Measurements from ENCODE around the gene SOX4. TPM values are rescaled to one million over a fixed set of nuclear protein-coding genes. Genes with fewer than 3 reads are reported as not detected.

The SOX4 gene
- total RNA-seq, 1 donor from 2014 or later: 19.6 TPM

DNA sequence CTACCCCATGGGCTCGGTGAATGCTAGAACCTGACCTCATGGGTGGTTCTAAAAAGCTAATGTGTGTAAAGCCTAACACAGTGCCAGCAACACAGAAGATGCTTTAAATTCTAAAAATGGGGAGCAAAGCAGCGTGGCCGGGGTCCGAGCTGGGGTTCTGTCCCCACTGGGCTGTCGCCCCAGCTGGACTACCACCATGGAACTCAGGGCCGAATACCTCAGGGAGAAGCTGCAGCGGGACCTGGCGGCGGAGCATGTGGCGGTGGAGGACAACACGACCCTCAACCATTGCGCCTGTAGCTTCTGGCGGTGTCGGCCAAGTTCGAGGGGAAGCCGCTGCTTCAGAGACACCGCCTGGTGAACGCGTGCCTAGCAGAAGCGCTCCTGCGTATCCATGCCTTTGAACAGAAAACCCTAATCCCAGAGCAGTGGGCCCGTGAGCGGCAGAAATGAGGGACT lies 8.4 kb downstream of the SOX4 start:
- no peak for DNase-seq
- no peak overlapping the region for H3K4me3 ChIP-seq

DNA sequence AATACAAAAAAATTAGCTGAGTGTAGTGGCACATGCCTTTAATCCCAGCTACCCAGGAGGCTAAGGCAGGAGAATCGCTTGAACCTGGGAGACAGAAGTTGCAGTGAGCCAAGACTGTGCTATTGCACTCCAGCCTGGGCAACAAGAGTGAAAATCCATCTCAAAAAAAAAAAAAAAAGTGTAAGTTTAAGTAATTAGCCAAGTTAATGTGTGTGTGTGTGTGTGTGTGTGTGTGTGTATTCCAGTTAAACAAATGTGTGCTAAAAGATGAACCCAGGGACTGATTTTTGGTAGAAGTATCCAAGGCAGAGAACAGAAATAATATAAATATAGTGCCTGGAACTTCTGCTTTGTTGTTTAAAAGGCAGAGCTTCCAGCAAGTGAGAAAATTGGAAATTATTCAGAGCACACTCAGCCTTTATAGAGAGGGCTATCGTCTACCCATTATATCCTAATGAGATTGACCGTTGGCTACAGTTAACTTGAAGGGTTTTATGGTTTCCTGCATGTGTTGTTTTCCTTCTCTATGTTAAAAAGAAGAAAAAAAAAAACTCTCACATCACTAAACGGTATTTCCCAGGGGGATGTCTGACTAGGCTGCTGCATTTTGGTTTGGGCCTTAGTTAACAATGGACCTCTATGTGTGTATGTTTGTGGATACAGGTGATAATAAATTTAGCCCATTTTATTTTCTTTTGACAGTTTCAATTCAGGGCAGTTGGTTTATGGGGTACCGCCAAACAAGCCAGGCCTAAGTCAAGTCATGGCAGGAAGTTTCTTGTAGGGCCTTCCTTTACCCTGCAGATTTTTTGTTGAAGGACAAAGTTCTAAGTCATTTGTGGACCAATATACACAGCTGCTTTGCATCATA lies 9.8 kb downstream of the SOX4 start:
- intact Hi-C loops (cut with DNase I): no loop called here
- no peak overlapping the region for H3K27ac ChIP-seq
- ATAC-seq (no peak), DNase-seq (no peak)
- H3K4me3 ChIP-seq: no peak overlapping the region
- H3K27me3 ChIP-seq (ENCODE audit: low read depth): no peaks in the 10 kb centered on the region
- H3K36me3 ChIP-seq: no peaks in the 10 kb centered on the region
- TF ChIP-seq, protein P1, sequence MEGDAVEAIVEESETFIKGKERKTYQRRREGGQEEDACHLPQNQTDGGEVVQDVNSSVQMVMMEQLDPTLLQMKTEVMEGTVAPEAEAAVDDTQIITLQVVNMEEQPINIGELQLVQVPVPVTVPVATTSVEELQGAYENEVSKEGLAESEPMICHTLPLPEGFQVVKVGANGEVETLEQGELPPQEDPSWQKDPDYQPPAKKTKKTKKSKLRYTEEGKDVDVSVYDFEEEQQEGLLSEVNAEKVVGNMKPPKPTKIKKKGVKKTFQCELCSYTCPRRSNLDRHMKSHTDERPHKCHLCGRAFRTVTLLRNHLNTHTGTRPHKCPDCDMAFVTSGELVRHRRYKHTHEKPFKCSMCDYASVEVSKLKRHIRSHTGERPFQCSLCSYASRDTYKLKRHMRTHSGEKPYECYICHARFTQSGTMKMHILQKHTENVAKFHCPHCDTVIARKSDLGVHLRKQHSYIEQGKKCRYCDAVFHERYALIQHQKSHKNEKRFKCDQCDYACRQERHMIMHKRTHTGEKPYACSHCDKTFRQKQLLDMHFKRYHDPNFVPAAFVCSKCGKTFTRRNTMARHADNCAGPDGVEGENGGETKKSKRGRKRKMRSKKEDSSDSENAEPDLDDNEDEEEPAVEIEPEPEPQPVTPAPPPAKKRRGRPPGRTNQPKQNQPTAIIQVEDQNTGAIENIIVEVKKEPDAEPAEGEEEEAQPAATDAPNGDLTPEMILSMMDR (IDR thresholded peaks at IDR 0.05): no peak
- peaks cover 8% of the 10 kb centered on the region for H3K4me1 ChIP-seq
- no peaks in the 10 kb centered on the region for H3K9me3 ChIP-seq

More for the DNA sequence above, 8.4 kb downstream of the SOX4 start:
- H3K27ac ChIP-seq: no peak overlapping the region
- intact Hi-C loops (cut with DNase I): no loop called here
- H3K4me1 ChIP-seq: peaks cover 13% of the 10 kb centered on the region
- TF ChIP-seq, protein P1 (IDR thresholded peaks at IDR 0.05): no peak
- no peaks in the 10 kb centered on the region for H3K36me3 ChIP-seq
- no peak for ATAC-seq
- no peaks in the 10 kb centered on the region for H3K27me3 ChIP-seq (ENCODE audit: low read depth)
- no peaks in the 10 kb centered on the region for H3K9me3 ChIP-seq

DNA sequence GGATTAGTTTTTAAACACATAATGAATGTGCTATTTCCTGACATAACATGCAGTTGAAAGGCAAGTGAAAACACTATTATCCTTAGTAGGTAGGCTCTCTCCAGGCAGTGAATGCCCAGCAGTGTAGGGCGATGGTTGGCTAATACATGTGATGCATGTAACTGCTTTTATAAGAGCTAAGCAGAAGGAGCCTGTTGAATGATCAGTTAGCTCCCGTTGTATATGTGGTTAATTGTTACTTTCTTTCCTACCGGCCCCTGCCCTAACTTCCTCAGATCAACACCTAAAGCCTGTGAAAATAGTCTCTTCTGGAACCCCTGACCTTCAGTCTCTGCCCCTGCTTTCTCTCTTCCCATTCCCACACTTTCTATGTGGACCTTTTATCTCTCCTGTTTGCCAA lies 10.5 kb downstream of the SOX4 start:
- Histone ChIP-seq H3K27me3 (ENCODE audit: low read depth) (no peaks in the 10 kb centered on the region), H3K4me1 (peaks cover under 1% of the 10 kb centered on the region), H3K27ac (no peak overlapping the region), H3K36me3 (no peaks in the 10 kb centered on the region), H3K4me3 (no peak overlapping the region), H3K9me3 (no peaks in the 10 kb centered on the region)
- intact Hi-C loops (cut with DNase I): no loop called here
- no peak for ATAC-seq
- no peak for DNase-seq
- TF ChIP-seq, protein P1 (IDR thresholded peaks at IDR 0.05): no peak

DNA sequence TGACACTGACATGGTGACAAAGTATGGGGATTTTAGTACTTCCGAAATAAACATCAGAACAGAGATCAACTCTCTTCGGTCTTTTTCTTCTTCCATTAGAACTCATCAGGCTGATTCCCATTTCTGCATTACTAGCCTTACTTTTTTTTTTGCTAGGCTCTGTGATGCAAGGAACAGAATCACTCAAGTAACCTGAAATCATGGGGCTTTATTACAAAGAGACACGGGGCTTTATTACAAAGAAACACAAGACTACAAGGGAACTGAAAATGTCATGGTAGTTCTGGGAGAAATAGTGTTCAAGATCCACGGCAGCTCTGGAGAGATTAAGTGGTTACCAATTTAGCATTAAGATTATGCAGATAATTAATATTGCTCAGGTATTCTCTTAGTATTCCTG lies 11.6 kb downstream of the SOX4 start:
- DNase-seq (no peak), ATAC-seq (no peak)
- Histone ChIP-seq H3K27me3 (ENCODE audit: low read depth) (no peaks in the 10 kb centered on the region), H3K9me3 (no peaks in the 10 kb centered on the region), H3K4me1 (no peaks in the 10 kb centered on the region), H3K36me3 (no peaks in the 10 kb centered on the region), H3K27ac (no peak overlapping the region), H3K4me3 (no peak overlapping the region)
- intact Hi-C loops (cut with DNase I): no loop called here
- TF ChIP-seq, protein P1 (IDR thresholded peaks at IDR 0.05): no peak

DNA sequence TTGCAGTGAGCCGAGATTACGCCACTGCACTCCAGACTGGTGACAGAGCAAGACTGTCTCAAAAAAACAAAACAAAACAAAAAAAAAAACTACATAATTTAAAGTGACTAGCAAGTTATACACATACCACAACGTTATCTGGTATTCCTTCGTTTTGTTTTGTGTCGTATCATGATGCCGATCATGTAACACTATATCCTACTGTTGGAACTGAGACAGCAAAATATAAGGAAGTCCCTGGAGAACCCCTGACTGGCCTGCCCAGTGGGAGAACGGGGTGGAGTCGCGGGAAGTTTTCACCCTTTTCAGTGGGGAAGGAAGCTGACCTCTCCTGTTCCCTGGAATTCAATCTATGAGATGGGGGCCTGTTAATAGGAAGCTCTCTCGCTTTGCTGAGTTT lies 15.1 kb downstream of the SOX4 start:
- no peaks in the 10 kb centered on the region for H3K9me3 ChIP-seq
- H3K36me3 ChIP-seq: no peaks in the 10 kb centered on the region
- intact Hi-C loops (cut with DNase I): no loop called here
- no peaks in the 10 kb centered on the region for H3K4me1 ChIP-seq
- H3K4me3 ChIP-seq: no peak overlapping the region
- H3K27ac ChIP-seq: no peak overlapping the region
- DNase-seq (no peak), ATAC-seq (peak in 1 of 2 donors; percentile 38)
- no peaks in the 10 kb centered on the region for H3K27me3 ChIP-seq (ENCODE audit: low read depth)
- TF ChIP-seq, protein P1 (IDR thresholded peaks at IDR 0.05): no peak
